HepG2 (cell line): ENCODE measurements around the gene ECHS1. TPM values are rescaled to one million over a fixed set of nuclear protein-coding genes. Genes with fewer than 3 reads are reported as not detected.

ENCODE experiments used
- ATAC-seq: fragments of 200-7000 bp; cut with Tn5 transposase; 3 replicates; pipeline ENCODE4 v1.9.1; 2020; ENCODE audit warnings: mild to moderate bottlenecking, moderate library complexity
- BruUV-seq: library from RNA; stranded (reverse); fragments of 400-500 nt; replicated peaks from 2 replicates; lab custom pipeline; 2021; lab: Mats Ljungman, UMichigan
- CTCF ChIA-PET: fragments of 300-600 bp; formaldehyde crosslinking; extraction: SDS; loops from one replicate; lab custom pipeline; 2021; ENCODE audit warnings: low total read pairs, inconsistent platforms, low intra/inter-chr PET ratio; lab: Yijun Ruan, JAX
- POLR2A ChIA-PET: fragments of 350-600 bp; sonication (Branson Sonifier 250); formaldehyde crosslinking; loops from one replicate; lab custom pipeline; 2020; ENCODE audit warnings: antibody characterized with exemption, inconsistent platforms; lab: Yijun Ruan, JAX
- DNase-seq: peaks from one replicate; pipeline ENCODE4 v3.0.0-alpha.2; 2015; ENCODE audit warnings: low spot score
- FAIRE-seq: peaks from 3 replicates; lab custom pipeline; 2011; peaks lifted over from hg19 to GRCh38; lab: Jason Lieb, UNC
- H2AFZ ChIP-seq: one replicate; pipeline ENCODE4 v1.6.1; 2011; ENCODE audit warnings: low read length, inconsistent platforms
- H3K27ac ChIP-seq: fragments of 300-600 bp; 3 replicates; pipeline ENCODE4 v1.8.0; 2011; ENCODE audit warnings: mixed run types, mild to moderate bottlenecking, mixed read lengths, low read length, inconsistent platforms; ENCODE audit not compliant: insufficient read depth; ENCODE audit errors: extremely low read length
- H3K27me3 ChIP-seq, 2 experiments: fragments of 200-600 bp in 1 of 2; 2 replicates in 1 of 2; 3 replicates in 1 of 2; pipeline versions ENCODE4 v1.6.0 to v1.8.0; 2011; ENCODE audit warnings: low read length in 2 of 2, mild to moderate bottlenecking in 2 of 2, moderate library complexity in 2 of 2, inconsistent platforms in 1 of 2; ENCODE audit not compliant: insufficient read depth in 2 of 2, control insufficient read depth in 1 of 2
- H3K36me3 ChIP-seq, 2 experiments: fragments of 200-600 bp in 1 of 2; replicated peaks in 1 of 2; 2 replicates in 1 of 2; 3 replicates in 1 of 2; pipeline versions ENCODE4 v1.5.1 to v1.8.0; 2011; ENCODE audit warnings: low read length in 2 of 2, inconsistent platforms in 1 of 2; ENCODE audit not compliant: insufficient read depth in 2 of 2, control insufficient read depth in 1 of 2
- H3K4me1 ChIP-seq: 2 replicates; pipeline ENCODE4 v1.5.1; 2012; ENCODE audit warnings: low read length, inconsistent platforms; ENCODE audit not compliant: insufficient read depth
- H3K4me2 ChIP-seq: 2 replicates; pipeline ENCODE4 v1.6.0; 2011; ENCODE audit warnings: low read depth, low read length, inconsistent platforms
- H3K4me3 ChIP-seq, 3 experiments: fragments of 200-600 bp in 1 of 3; sonication (generic), shearing (Covaris generic) in 1 of 3; replicated peaks in 1 of 3; 2 replicates each; pipeline ENCODE4 v1.5.1; 2011 to 2016; ENCODE audit warnings: low read length in 3 of 3, inconsistent platforms in 2 of 3, low read depth in 2 of 3, mild to moderate bottlenecking in 2 of 3, control low read depth in 1 of 3, mixed read lengths in 1 of 3; ENCODE audit not compliant: insufficient read depth in 1 of 3
- H3K79me2 ChIP-seq: one replicate; pipeline ENCODE4 v1.6.1; 2011; ENCODE audit warnings: low read length, inconsistent platforms; ENCODE audit not compliant: insufficient read depth
- H3K9ac ChIP-seq: 2 replicates; pipeline ENCODE4 v1.6.0; 2011; ENCODE audit warnings: mild to moderate bottlenecking, low read depth, low read length, inconsistent platforms; ENCODE audit not compliant: insufficient read depth
- H3K9me3 ChIP-seq: 2 replicates; pipeline ENCODE4 v1.5.1; 2012; ENCODE audit warnings: mild to moderate bottlenecking, low read length
- H4K20me1 ChIP-seq: 2 replicates; pipeline ENCODE4 v1.6.0; 2011; ENCODE audit warnings: inconsistent platforms, mild to moderate bottlenecking, low read length, moderate library complexity; ENCODE audit not compliant: insufficient read depth
- MNT ChIP-seq: fragments of 450-650 bp; IDR thresholded peaks from 2 replicates; pipeline ENCODE4 v1.6.1; 2016
- TFDP1 ChIP-seq: IDR thresholded peaks from 2 replicates; pipeline ENCODE4 v1.6.1; 2016; ENCODE audit warnings: missing compliant biosample characterization, missing genetic modification reagents, borderline replicate concordance
- USF2 ChIP-seq, 2 experiments: sonication (generic) in 1 of 2; formaldehyde crosslinking in 1 of 2; IDR thresholded peaks; 2 replicates each; pipeline versions ENCODE4 v1.5.1 to v1.6.1; 2011 to 2020; ENCODE audit warnings: borderline replicate concordance in 1 of 2, low read depth in 1 of 2, low read length in 1 of 2, mild to moderate bottlenecking in 1 of 2, missing genetic modification reagents in 1 of 2, moderate library complexity in 1 of 2
- ZBTB40 ChIP-seq, 2 experiments: fragments of 450-650 bp in 1 of 2; sonication (generic) in 1 of 2; formaldehyde crosslinking in 1 of 2; IDR thresholded peaks; 2 replicates each; pipeline versions ENCODE4 v1.6.1 to v1.8.0; 2016 to 2022; ENCODE audit warnings: antibody characterized with exemption in 1 of 2, mild to moderate bottlenecking in 1 of 2, missing genetic modification reagents in 1 of 2
- WGBS: methylation state at CpG from one replicate; pipeline ENCODE4 v1.1.6; 2017; ENCODE audit warnings: low lambda C conversion rate; 5-methylcytosine and 5-hydroxymethylcytosine counted together
- in situ Hi-C: cut with HindIII; loops from 2 replicates; pipeline ENCODE4 v1.10.0; 2017; ENCODE audit warnings: low pct_unique_long_range_greater_than_20kb; ENCODE audit not compliant: extremely low pct_ligation_motif_present
- intact Hi-C: fragments of 100-400 bp; cut with micrococcal nuclease; formaldehyde crosslinking; loops from one replicate; pipeline ENCODE4 v1.10.0; 2022; ENCODE audit not compliant: unreplicated experiment
- polyA plus RNA-seq, 8 experiments: library from polyadenylated mRNA; depleted of rRNA in 3 of 8; stranded (reverse) in 7 of 8; unstranded in 1 of 8; fragments of >200 nt; fragmentation: Illumina TruSeq in 4 of 8; extraction: Trizol in 4 of 8; gene quantifications; 2 replicates each; pipeline versions ENCODE4 v1.2.1 to v1.2.3, GENCODE V29; 2011 to 2016; ENCODE audit warnings: low read depth in 4 of 8, missing spikeins in 1 of 8, mixed read lengths in 1 of 8; ENCODE audit not compliant: insufficient read depth in 1 of 8
- total RNA-seq, 5 experiments: library from RNA; depleted of rRNA; stranded (reverse); fragments of >200 nt; fragmentation: Illumina TruSeq; extraction: Trizol; gene quantifications; 2 replicates each; pipeline ENCODE4 v1.2.3, GENCODE V29; 2016; ENCODE audit warnings: low read depth in 1 of 5

ECHS1 gene
- total and polyA plus RNA-seq, 2 of the 13 experiments (the other 11 are each of a cell fraction or from before 2014, with no cell fraction given) = 32.7 to 195 TPM

GRCh38 chr10:133337370-133337725 is 35.8 kb downstream of the ECHS1 start:
- ChIA-PET CTCF (no interaction called here), POLR2A (interaction anchor here (2.2 kb wide), 1 partner anchor 10 kb away, joined by 8 read pairs; the partner anchor contains the start of gene PRAP1)
- Histone ChIP-seq H3K27ac (no peak overlapping the region), H3K4me1 (peaks cover 21% of the 10 kb centered on the region), H3K4me3 (no peak overlapping the region), H3K4me2 (no peak overlapping the region), H4K20me1 (no peaks in the 10 kb centered on the region), H3K79me2 (no peaks in the 10 kb centered on the region), H2AFZ (no peak overlapping the region), H3K36me3 (no peaks in the 10 kb centered on the region), H3K9me3 (no peaks in the 10 kb centered on the region), H3K9ac (no peak overlapping the region), H3K27me3 (peaks cover 4 to 52% of the 10 kb centered on the region in 2 experiments; a peak in 4 of 5 replicates)
- in situ Hi-C loops = no loop called here
- intact Hi-C loops = no loop called here
- no TSS peak for BruUV-seq
- DNase-seq (no peak), FAIRE-seq (no peak), ATAC-seq (no peak)
- 63% methylated on average over 3 of the region's 3 CpGs for WGBS
- TF ChIP-seq USF2 (IDR thresholded peaks at IDR 0.05; ENCODE audit: low read depth, low read length) (peak; percentile 18; the same call in 1 of the 2 replicates), USF2 (CRISPR knock-in tag; IDR thresholded peaks at IDR 0.05; ENCODE audit: borderline replicate concordance) (no peak), TFDP1 (CRISPR knock-in tag) (no peak), ZBTB40 (IDR thresholded peaks at IDR 0.05) (no peak), ZBTB40 (CRISPR knock-in tag; IDR thresholded peaks at IDR 0.05) (no peak), MNT (peak; percentile 45)
